DOHH2 (cell line): Measurements from ENCODE around the gene HIBADH.

ENCODE experiments used
- CTCF ChIP-seq: fragments of 200-600 bp; sonication (generic); IDR thresholded peaks from one replicate; pipeline ENCODE4 v1.5.1; 2014; ENCODE audit warnings: antibody characterized with exemption, mild to moderate bottlenecking, low read depth, low read length; ENCODE audit not compliant: poor library complexity, severe bottlenecking
- EZH2phosphoT487 ChIP-seq: fragments of 200-600 bp; sonication (generic); IDR thresholded peaks from 2 replicates; pipeline ENCODE4 v1.6.1; 2017; ENCODE audit warnings: borderline replicate concordance, mild to moderate bottlenecking, antibody characterized with exemption, low read length, moderate library complexity, mixed read lengths

GRCh38 chr7:27478084-27478483, 184.6 kb downstream of the HIBADH start:
- TF ChIP-seq CTCF (no peak), EZH2phosphoT487 (no peak)
